GM19395 (cell line): Measurements from ENCODE around the gene NOM1.
A peak's percentile ranks its signal among the peaks of the same experiment; 100 is the strongest.
"Not testable (repeated sequence)": the region's sequence is repeated elsewhere in the genome, so short reads cannot be mapped to it uniquely, and the experiment has no call there.

Source experiments
- ATAC-seq: cut with Tn5 transposase; IDR thresholded peaks from one replicate; pipeline ENCODE4 v1.9.1; 2021; ENCODE audit warnings: mild to moderate bottlenecking, moderate library complexity; ENCODE audit not compliant: unreplicated experiment

NOM1 gene

DNA sequence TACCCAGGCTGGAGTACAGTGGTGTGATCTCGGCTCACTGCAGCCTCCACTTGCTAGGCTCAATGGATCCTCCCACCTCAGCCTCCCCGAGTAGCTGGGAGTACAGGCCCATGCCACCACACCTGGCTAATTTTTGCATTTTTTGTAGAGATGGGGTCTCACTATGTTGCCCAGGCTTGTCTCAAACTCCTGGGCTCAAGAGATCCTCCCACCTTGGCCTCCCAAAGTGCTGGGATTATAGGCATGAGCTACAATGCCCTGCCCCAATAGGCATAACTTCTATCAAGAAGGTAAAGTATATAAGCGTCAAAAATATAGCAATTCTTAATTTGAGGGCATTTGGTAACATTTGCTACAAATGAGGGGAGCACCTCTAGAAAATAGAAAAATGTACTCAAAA lies 12.7 kb upstream of the NOM1 start:
- ATAC-seq, result not testable (repeated sequence)

DNA sequence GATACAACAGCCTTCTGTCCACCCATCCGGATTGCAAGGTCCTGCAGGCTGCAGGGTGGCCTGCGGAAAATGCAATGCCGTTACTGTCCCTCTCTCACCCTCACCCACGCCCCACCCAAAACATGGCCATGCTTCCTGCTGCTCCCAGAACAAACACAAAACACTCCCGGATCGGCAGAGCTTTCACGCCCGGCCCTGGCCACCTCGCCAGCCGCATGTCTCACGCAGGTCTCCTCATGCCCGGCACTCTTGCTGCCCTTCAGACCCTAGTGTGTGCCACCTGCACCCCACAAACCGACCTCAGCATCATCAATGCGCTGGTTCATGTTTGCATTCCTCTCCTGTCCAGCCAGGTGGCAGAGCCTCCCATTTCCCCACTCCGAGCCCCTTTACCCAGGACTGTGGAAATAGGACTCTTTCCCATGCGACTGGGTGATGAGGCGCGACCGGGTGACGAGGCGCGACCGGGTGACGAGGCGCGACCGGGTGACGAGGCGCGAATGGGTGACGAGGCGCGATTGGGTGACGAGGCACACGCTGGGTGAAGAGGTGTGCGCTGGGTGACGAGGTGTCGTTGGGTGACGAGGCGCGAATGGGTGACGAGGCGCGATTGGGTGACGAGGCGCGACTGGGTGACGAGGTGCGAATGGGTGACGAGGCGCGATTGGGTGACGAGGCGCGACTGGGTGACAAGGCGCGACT lies 8.9 kb upstream of the NOM1 start:
- ATAC-seq, result no peak

GRCh38 chr7:156941393-156942182 lies 7.9 kb upstream of the NOM1 start:
- ATAC-seq, result no peak

DNA sequence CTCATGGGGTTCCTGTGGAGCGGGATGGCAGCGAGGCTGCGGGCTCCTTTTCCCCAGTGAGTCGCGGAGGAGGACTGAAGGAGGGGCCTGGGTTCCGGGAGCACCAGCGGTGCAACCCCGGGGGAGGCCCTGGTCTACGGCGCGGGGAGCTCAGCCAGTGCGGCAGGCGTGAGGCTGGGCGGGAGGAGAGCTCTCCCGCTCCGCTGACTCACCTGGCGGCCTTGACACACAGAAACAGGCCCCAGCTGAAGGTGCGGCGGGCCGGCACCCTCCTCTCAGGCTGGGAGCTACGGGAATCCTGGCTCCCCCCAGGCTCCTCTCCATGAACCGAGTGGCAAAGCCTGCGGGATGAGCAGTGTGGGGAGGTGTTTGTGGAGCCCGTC lies 6.8 kb upstream of the NOM1 start:
- ATAC-seq, result no peak

GRCh38 chr7:156943091-156944041 lies 6.1 kb upstream of the NOM1 start:
- ATAC-seq, result no peak

DNA sequence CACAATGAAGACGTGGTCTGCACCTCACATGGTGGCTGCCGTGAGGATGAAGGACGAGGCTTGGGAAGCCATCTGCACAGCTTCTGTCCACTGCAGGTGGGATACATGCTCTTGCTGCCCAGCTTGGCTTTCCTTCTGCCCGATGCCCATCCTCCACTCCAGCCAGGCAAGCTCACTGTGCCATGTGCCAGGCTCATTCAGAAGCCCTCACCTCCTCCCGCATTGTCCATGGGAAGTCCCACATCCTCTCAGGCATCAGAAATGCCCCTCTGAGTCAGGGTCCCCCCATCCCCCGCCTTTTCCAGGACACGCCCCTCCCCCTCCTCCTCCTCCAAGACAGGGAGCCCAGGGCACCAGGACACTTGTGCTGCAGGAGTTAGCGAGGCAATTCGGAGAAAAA lies 4.6 kb upstream of the NOM1 start:
- no peak for ATAC-seq

GRCh38 chr7:156947120-156947843 lies 2.2 kb upstream of the NOM1 start:
- no peak for ATAC-seq

- ATAC-seq, result no peak
Measured at GRCh38 chr7:156948361-156948760, 1.2 kb upstream of the NOM1 start.

DNA sequence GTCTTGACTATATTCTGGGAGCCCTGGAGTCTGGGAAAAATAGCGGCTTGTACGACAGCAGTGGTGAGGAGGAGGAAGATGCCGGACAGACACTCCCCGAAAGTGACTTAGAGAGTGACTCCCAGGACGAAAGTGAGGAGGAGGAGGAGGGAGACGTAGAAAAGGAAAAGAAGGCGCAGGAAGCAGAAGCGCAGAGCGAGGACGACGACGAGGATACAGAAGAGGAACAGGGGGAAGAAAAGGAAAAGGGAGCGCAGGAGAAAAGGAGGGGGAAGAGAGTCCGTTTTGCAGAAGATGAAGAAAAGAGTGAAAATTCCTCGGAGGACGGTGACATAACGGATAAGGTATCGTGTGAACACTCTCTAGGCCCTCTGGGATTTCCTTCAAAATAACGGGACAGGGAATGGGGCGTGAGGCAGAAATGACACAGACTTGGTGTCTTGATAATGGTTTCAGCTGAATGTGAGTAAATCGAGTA lies 908 bp downstream of the NOM1 start:
- ATAC-seq, result no peak

DNA sequence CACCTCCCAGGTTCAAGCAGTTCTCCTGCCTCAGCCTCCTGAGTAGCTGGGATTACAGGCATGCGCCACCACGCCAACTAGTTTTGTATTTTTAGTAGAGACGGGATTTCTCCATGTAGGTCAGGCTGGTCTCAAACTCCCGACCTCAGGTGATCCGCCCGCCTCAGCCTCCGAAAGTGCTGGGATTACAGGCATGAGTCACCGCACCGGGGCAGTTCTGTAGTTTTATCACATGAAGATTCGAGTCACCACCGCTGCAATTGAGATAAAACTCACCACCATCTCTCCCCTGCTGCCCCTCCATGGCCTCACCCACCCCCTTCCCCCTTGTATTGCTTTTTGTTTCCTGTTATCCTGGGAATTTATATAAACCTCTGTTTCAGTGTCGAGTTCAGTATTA lies 3.7 kb downstream of the NOM1 start:
- not testable (repeated sequence) for ATAC-seq

DNA sequence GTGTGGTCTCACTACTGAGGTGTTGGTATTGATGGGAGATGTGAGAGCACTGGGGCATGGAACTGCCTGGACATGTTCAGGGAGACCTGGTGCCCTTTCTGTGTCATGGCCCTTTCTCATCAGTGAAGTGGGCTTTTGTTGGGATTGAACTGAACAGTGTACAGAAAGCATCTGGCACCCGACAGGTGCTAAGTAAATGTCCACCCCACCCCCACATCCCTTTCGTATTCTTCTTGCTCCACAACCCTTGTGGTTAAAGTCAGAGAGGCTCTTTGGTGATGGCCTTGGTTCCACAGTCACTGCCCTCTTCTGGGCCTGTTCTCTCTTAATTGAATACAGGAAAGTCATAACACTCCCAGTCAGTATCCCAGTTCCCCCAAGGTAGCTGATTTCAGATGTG lies 5.4 kb downstream of the NOM1 start:
- no peak for ATAC-seq

DNA sequence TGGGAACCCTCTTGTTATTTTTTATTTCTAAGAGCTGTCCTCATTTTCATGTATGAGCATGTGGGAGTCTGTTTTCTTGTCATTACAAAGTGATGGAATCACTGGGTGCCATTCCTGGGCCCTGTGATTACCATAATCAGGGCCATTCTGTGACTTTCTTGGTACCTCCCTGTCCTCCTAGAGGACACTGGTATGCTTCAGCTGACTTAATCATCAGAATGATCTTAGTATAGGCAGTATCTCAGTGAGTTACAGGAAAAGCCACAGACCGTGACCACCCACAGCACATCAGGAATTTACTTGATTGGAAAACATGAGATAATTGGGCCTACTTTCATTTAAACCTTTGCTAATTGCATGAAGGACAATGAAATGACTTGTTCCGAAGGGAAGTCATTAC lies 7.2 kb downstream of the NOM1 start:
- ATAC-seq, result no peak

- peak; percentile 52 for ATAC-seq
Measured at GRCh38 chr7:156962145-156962544, 12.6 kb downstream of the NOM1 start.

GRCh38 chr7:156962897-156963296 lies 13.4 kb downstream of the NOM1 start:
- ATAC-seq, result no peak

- no peak for ATAC-seq
Measured at GRCh38 chr7:156963472-156963871, 14.0 kb downstream of the NOM1 start.

- ATAC-seq, result no peak
Measured at GRCh38 chr7:156964971-156965370, 15.5 kb downstream of the NOM1 start.

GRCh38 chr7:156966387-156966786 lies 16.9 kb downstream of the NOM1 start:
- ATAC-seq, result no peak

DNA sequence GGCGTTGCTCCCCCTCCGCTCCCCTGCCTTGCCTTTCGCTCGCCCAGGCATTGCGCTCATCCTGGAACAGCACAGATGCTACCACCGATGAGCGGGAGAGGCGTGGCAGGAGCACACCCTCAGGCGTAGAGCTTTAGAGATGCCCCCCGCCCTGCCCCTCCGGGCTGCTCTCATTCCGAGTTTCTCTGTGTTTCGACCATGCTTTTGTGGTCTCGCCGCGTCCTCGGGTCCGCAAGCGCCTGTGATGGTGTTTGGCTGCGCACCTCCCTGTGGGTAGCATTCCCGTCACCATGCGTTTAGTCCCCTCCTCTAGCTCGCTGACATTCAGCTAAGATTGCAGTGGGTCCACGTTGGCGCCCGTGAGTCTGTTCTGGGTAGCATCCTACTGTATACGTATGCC lies 18.7 kb downstream of the NOM1 start:
- no peak for ATAC-seq

GRCh38 chr7:156969972-156970420 lies 20.5 kb downstream of the NOM1 start:
- no peak for ATAC-seq

DNA sequence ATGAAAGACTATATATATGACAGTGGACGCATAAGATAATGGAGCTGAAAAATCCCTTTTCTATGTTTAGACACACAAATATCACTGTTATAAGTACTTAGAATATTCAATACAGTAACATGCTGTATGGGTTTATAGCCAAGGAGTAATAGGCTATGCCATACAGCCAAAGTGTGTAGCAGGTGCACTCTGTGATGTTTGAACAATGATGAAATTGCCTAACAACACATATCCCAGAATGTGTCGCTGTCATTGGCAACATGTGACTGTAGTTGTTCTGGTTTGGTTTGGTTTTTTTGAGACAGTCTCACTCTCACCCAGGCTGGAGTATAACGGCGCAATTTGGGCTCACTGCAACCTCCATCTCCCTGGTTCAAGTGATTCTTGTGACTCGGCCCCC lies 26.1 kb downstream of the NOM1 start:
- no peak for ATAC-seq
